ENCODE data around the gene DCBLD2. TPM values are rescaled to one million over a fixed set of nuclear protein-coding genes. Genes with fewer than 3 reads are reported as not detected.

Gene DCBLD2
- total and polyA plus RNA-seq, 2 experiments from 2014 or later: 68.3 to 203 TPM

DNA sequence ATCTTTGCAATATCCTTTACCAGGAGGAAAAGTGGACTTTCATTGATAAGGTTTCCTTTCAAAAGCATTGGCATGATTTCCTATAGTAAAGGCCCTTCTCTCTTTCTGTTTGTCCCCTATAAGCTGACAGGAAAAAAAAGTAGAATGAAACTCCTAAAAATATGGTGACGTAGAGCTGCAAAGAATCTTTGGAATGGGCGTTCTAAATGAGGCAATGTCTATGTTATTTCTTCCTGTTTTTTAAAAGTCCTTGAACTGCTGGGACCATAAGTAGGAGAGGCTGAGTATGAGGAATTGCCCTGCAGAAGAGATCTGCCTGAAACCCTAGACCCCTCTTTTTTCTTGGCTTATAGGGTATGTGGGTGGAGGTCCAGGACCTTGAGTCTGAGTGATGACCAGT is 121.2 kb downstream of the DCBLD2 start:
- in situ Hi-C loops (cut with MboI): no loop called here
- peaks cover 49% of the 10 kb centered on the region for H3F3A ChIP-seq (ENCODE audit: insufficient read depth)
- 93 to 95% methylated on average over 2 of the region's 2 CpGs for WGBS, 2 experiments (ENCODE audit: low coverage in 1 of 2, low lambda C conversion rate in 2 of 2, missing lambda C conversion rate in 2 of 2)
- peaks cover 44% of the 10 kb centered on the region for H3K4me1 ChIP-seq (ENCODE audit: insufficient read depth)
- H3K4me2 ChIP-seq (ENCODE audit: unreplicated experiment): no peak overlapping the region
- H3K4me3 ChIP-seq: no peak overlapping the region
- H3K36me3 ChIP-seq (ENCODE audit: low read depth): no peaks in the 10 kb centered on the region
- H3K9ac ChIP-seq: no peak overlapping the region
- no peaks in the 10 kb centered on the region for H3K9me3 ChIP-seq (ENCODE audit: low read depth)
- peaks cover 3% of the 10 kb centered on the region; the same call in 1 of the 2 replicates for H3K27me3 ChIP-seq (replicated peaks; ENCODE audit: insufficient read depth)
- no peak for DNase-seq
- no peak for TF ChIP-seq EZH2 (IDR thresholded peaks at IDR 0.05; ENCODE audit: insufficient read depth, poor library complexity, severe bottlenecking)
- no peak for TF ChIP-seq EZH2phosphoT487 (IDR thresholded peaks at IDR 0.05; ENCODE audit: insufficient read depth, low read depth)
- no peak overlapping the region for H2AFZ ChIP-seq
- no peaks in the 10 kb centered on the region for H4K20me1 ChIP-seq (ENCODE audit: insufficient read depth)
- H3K9me2 ChIP-seq (ENCODE audit: insufficient read depth): no peaks in the 10 kb centered on the region
- H3K79me2 ChIP-seq (ENCODE audit: insufficient read depth): no peaks in the 10 kb centered on the region
- no peak overlapping the region for H3K27ac ChIP-seq

DNA sequence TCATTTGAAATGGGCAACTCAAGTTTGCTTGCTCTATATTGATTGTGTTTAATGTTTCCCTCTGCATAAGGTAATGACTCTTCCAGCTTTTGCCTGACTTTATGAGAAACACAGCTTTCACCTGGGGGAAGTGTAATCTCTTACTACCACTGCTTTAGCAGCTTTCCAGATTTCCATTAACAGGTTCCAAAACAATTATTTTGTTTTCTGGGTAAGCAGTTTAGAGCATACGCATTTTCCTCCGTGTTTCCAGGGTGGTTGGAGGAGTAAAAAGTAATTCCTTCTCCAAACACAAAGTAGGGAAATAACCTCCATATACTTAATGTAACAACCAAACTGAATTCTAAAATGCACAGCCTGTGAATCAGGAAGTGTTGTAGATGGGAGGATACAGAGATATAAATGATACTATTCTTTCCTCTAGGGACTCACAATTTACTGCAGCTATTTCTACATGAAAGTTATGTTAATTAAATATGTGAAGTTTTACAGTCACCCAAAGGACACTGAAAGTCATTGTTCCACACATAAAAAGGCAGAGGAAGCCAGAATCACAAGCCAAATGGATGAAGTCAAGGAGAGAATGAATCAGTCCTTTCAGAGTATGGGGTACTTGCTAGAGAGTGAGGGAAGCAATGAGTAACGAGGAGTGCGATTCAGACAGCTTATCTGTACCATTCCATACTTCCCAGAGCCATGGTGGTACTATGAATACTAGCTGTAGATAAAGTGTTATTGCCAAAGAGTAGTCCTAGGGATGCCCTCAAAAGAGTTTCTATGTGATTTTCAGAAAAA is 121.8 kb downstream of the DCBLD2 start:
- in situ Hi-C loops (cut with MboI): no loop called here
- peaks cover 39% of the 10 kb centered on the region for H3K4me1 ChIP-seq (ENCODE audit: insufficient read depth)
- 70 to 71% methylated on average over 4 of the region's 4 CpGs for WGBS, 2 experiments (ENCODE audit: low coverage in 1 of 2, low lambda C conversion rate in 2 of 2, missing lambda C conversion rate in 2 of 2)
- DNase-seq: peak; percentile 47
- H3K9ac ChIP-seq: no peak overlapping the region
- H3K4me3 ChIP-seq: no peak overlapping the region
- H3K4me2 ChIP-seq (ENCODE audit: unreplicated experiment): peak overlapping the region; percentile 30
- no peaks in the 10 kb centered on the region for H3K9me2 ChIP-seq (ENCODE audit: insufficient read depth)
- no peaks in the 10 kb centered on the region for H3K79me2 ChIP-seq (ENCODE audit: insufficient read depth)
- H3K27me3 ChIP-seq (replicated peaks; ENCODE audit: insufficient read depth): peaks cover 3% of the 10 kb centered on the region; the same call in 1 of the 2 replicates
- H3K27ac ChIP-seq: peak overlapping the region; percentile 46; the same call in 1 of the 2 replicates
- no peak overlapping the region for H2AFZ ChIP-seq
- no peaks in the 10 kb centered on the region for H3K36me3 ChIP-seq (ENCODE audit: low read depth)
- H3K9me3 ChIP-seq (ENCODE audit: low read depth): no peaks in the 10 kb centered on the region
- no peaks in the 10 kb centered on the region for H4K20me1 ChIP-seq (ENCODE audit: insufficient read depth)
- H3F3A ChIP-seq (ENCODE audit: insufficient read depth): peaks cover 45% of the 10 kb centered on the region
- TF ChIP-seq EZH2 (IDR thresholded peaks at IDR 0.05; ENCODE audit: insufficient read depth, poor library complexity, severe bottlenecking): no peak
- no peak for TF ChIP-seq EZH2phosphoT487 (IDR thresholded peaks at IDR 0.05; ENCODE audit: insufficient read depth, low read depth)

DNA sequence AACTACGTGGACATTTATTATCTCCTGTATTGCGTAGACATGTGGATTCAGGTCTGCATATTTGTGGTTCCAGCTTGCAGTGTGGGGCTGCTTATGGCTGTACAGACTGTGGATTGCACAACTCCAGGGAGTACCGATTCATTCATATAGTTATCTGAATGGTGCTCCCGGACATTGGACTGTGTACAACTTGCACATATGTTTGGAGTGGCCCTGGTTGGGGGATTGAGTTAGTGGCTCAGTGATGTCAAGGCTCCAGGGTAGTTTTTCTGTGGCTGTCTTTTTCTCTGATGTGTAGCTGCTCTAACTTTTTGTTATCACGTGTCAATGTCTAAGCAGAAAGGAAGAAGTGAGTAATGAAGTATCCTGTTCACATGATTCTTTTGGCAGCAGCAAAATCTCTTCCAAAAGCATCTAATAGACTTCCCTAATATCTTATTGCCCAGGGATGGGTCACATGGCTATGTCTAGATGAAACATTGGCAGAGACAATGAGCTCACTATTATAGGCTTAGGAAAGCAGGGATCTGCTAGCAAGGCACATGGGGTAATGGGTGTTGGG is 122.6 kb downstream of the DCBLD2 start:
- Histone ChIP-seq H3K9ac (no peak overlapping the region), H3K4me2 (ENCODE audit: unreplicated experiment) (peak overlapping the region; percentile 30), H2AFZ (0 out of 2 replicates have a peak overlapping the region, but pooled peaks have one; percentile 25)

DNA sequence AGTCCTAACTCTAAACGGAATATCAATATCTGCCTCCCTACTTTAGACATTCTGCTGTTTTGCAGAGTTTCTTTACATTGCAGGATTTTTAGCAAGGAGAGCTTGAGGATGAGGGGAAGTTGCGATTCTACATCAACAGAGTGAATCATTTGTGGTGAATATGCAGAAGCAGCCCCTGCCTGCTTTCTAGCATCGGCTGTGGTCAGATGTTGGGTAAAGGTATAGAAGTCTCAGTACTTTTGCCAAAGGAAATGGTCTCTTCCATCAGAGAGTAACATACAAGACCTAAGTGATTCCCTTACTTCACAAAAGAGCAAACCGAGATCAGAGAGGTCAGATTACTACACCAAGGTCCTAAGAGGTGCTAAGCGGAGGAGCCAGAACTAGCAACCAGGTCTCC is 123.1 kb downstream of the DCBLD2 start:
- in situ Hi-C loops (cut with MboI): no loop called here
- peak overlapping the region; percentile 30 for H3K4me2 ChIP-seq (ENCODE audit: unreplicated experiment)

More for the DNA sequence above, 122.6 kb downstream of the DCBLD2 start:
- Histone ChIP-seq H4K20me1 (ENCODE audit: insufficient read depth) (no peaks in the 10 kb centered on the region), H3K9me3 (ENCODE audit: low read depth) (no peaks in the 10 kb centered on the region), H3K4me3 (0 out of 2 replicates have a peak overlapping the region, but pooled peaks have one; percentile 1), H3K4me1 (ENCODE audit: insufficient read depth) (peaks cover 31% of the 10 kb centered on the region), H3K27ac (peak overlapping the region; percentile 46), H3K79me2 (ENCODE audit: insufficient read depth) (no peaks in the 10 kb centered on the region), H3K9me2 (ENCODE audit: insufficient read depth) (no peaks in the 10 kb centered on the region), H3F3A (ENCODE audit: insufficient read depth) (peaks cover 37% of the 10 kb centered on the region), H3K27me3 (replicated peaks; ENCODE audit: insufficient read depth) (peaks cover 7% of the 10 kb centered on the region; the same call in 1 of the 2 replicates), H3K36me3 (ENCODE audit: low read depth) (no peaks in the 10 kb centered on the region)
- DNase-seq: peak; percentile 84
- in situ Hi-C loops (cut with MboI): no loop called here
- 12 to 13% methylated on average over 5 of the region's 5 CpGs for WGBS, 2 experiments (ENCODE audit: low coverage in 1 of 2, low lambda C conversion rate in 2 of 2, missing lambda C conversion rate in 2 of 2)
- TF ChIP-seq EZH2 (IDR thresholded peaks at IDR 0.05; ENCODE audit: insufficient read depth, poor library complexity, severe bottlenecking) (no peak), EZH2phosphoT487 (IDR thresholded peaks at IDR 0.05; ENCODE audit: insufficient read depth, low read depth) (no peak)

More for the DNA sequence above, 123.1 kb downstream of the DCBLD2 start:
- H3K27ac ChIP-seq: peak overlapping the region; percentile 46
- no peaks in the 10 kb centered on the region for H3K79me2 ChIP-seq (ENCODE audit: insufficient read depth)
- H3K9me2 ChIP-seq (ENCODE audit: insufficient read depth): no peaks in the 10 kb centered on the region
- peaks cover 12% of the 10 kb centered on the region; the same call in 1 of the 2 replicates for H3K27me3 ChIP-seq (replicated peaks; ENCODE audit: insufficient read depth)
- 0 out of 2 replicates have a peak overlapping the region, but pooled peaks have one; percentile 25 for H2AFZ ChIP-seq
- DNase-seq: peak; percentile 36
- WGBS, 2 experiments (ENCODE audit: low coverage in 1 of 2, low lambda C conversion rate in 2 of 2, missing lambda C conversion rate in 2 of 2): 73 to 74% methylated on average over 5 of the region's 5 CpGs
- H3K9me3 ChIP-seq (ENCODE audit: low read depth): no peaks in the 10 kb centered on the region
- H3K36me3 ChIP-seq (ENCODE audit: low read depth): no peaks in the 10 kb centered on the region
- no peak for TF ChIP-seq EZH2 (IDR thresholded peaks at IDR 0.05; ENCODE audit: insufficient read depth, poor library complexity, severe bottlenecking)
- H4K20me1 ChIP-seq (ENCODE audit: insufficient read depth): no peaks in the 10 kb centered on the region
- peaks cover 30% of the 10 kb centered on the region for H3K4me1 ChIP-seq (ENCODE audit: insufficient read depth)
- peaks cover 35% of the 10 kb centered on the region for H3F3A ChIP-seq (ENCODE audit: insufficient read depth)
- 0 out of 2 replicates have a peak overlapping the region, but pooled peaks have one; percentile 1 for H3K4me3 ChIP-seq
- no peak overlapping the region for H3K9ac ChIP-seq

Measured in GM23248 (cell line).